PC-9 (cell line): ENCODE data around the gene IL3RA. TPM values are rescaled to one million over a fixed set of nuclear protein-coding genes. Genes with fewer than 3 reads are reported as not detected.
"Not testable (repeated sequence)": the region's sequence is repeated elsewhere in the genome, so short reads cannot be mapped to it uniquely, and the experiment has no call there.

ENCODE experiments used
- BruUV-seq: library from RNA; stranded (reverse); fragments of 400-500 nt; replicated peaks from 2 replicates; lab custom pipeline; 2021; lab: Mats Ljungman, UMichigan
- CTCF ChIA-PET: fragments of 300-600 bp; sonication (Branson Sonifier 250); formaldehyde crosslinking; loops from one replicate; lab custom pipeline; 2022; ENCODE audit warnings: antibody characterized with exemption; lab: Charles Lee
- POLR2A ChIA-PET: fragments of 300-600 bp; sonication (Branson Sonifier 250); formaldehyde crosslinking; loops from one replicate; lab custom pipeline; 2022; ENCODE audit warnings: antibody characterized with exemption; ENCODE audit not compliant: unreplicated experiment; lab: Charles Lee
- DNase-seq, 2 experiments: peaks; one replicate each; pipeline versions ENCODE4 v3.0.0 to v3.0.0-alpha.2; 2015 to 2022; ENCODE audit warnings: mixed read lengths in 1 of 2
- H2AFZ ChIP-seq: fragments of 200-600 bp; sonication (generic); 2 replicates; pipeline ENCODE4 v1.8.1; 2017; ENCODE audit warnings: antibody characterized with exemption
- H3F3A ChIP-seq: fragments of 200-600 bp; sonication (generic); 2 replicates; pipeline ENCODE4 v1.8.1; 2017; ENCODE audit warnings: antibody characterized with exemption, mild to moderate bottlenecking, low read depth; ENCODE audit not compliant: insufficient read depth
- H3K27ac ChIP-seq: fragments of 200-600 bp; sonication (generic); 2 replicates; pipeline ENCODE4 v1.6.1; 2016; ENCODE audit warnings: mixed run types
- H3K27me3 ChIP-seq: fragments of 200-600 bp; sonication (generic); 2 replicates; pipeline ENCODE4 v1.6.1; 2016; ENCODE audit warnings: low read depth, mixed run types; ENCODE audit not compliant: insufficient read depth
- H3K36me3 ChIP-seq: fragments of 200-600 bp; sonication (generic); 2 replicates; pipeline ENCODE4 v1.6.1; 2016; ENCODE audit warnings: low read depth, mixed run types
- H3K4me1 ChIP-seq: fragments of 200-600 bp; sonication (generic); replicated peaks from 2 replicates; pipeline ENCODE4 v1.6.1; 2016; ENCODE audit warnings: mixed run types; ENCODE audit not compliant: insufficient read depth
- H3K4me2 ChIP-seq: fragments of 200-600 bp; sonication (generic); 2 replicates; pipeline ENCODE4 v1.6.1; 2017; ENCODE audit warnings: mixed run types
- H3K4me3 ChIP-seq: fragments of 200-600 bp; sonication (generic); 2 replicates; pipeline ENCODE4 v1.6.1; 2016; ENCODE audit warnings: mixed run types
- H3K79me2 ChIP-seq: fragments of 200-600 bp; sonication (generic); 2 replicates; pipeline ENCODE4 v1.6.1; 2017; ENCODE audit warnings: low read depth, mixed run types
- H3K9me2 ChIP-seq: fragments of 200-600 bp; sonication (generic); 2 replicates; pipeline ENCODE4 v1.8.1; 2017; ENCODE audit warnings: mild to moderate bottlenecking; ENCODE audit not compliant: insufficient read depth
- H3K9me3 ChIP-seq: fragments of 200-600 bp; sonication (generic); 2 replicates; pipeline ENCODE4 v1.8.1; 2016; ENCODE audit warnings: low read depth; ENCODE audit not compliant: insufficient read depth
- H4K20me1 ChIP-seq: fragments of 200-600 bp; sonication (generic); 2 replicates; pipeline ENCODE4 v1.8.1; 2017; ENCODE audit not compliant: insufficient read depth
- CTCF ChIP-seq: fragments of 200-600 bp; sonication (generic); conservative IDR thresholded peaks from 2 replicates; pipeline ENCODE4 v1.6.1; 2017; ENCODE audit warnings: mixed run types, antibody characterized with exemption, mild to moderate bottlenecking, moderate library complexity
- EZH2 ChIP-seq: fragments of 200-600 bp; sonication (generic); IDR thresholded peaks from 2 replicates; pipeline ENCODE4 v1.8.0; 2017; ENCODE audit warnings: antibody characterized with exemption, low read depth
- intact Hi-C: fragments of 100-400 bp; cut with micrococcal nuclease; formaldehyde crosslinking; loops from one replicate; pipeline ENCODE4 v1.10.0; 2022; ENCODE audit not compliant: unreplicated experiment
- total RNA-seq: library from RNA; stranded (reverse); gene quantifications from 2 replicates; pipeline ENCODE4 v1.2.3, GENCODE V29; 2021

The IL3RA gene
- total RNA-seq, 1 experiment from 2014 or later, result not detected

- intact Hi-C loops, result no loop called here
- Histone ChIP-seq H3K4me2 (peak overlapping the region; percentile 69), H3K27ac (no peak overlapping the region), H3K4me3 (peak overlapping the region; percentile 47; the same call in 1 of the 2 replicates), H3K9me3 (no peaks in the 10 kb centered on the region), H3F3A (peaks cover 18% of the 10 kb centered on the region), H3K4me1 (peaks cover 13% of the 10 kb centered on the region; the same call in 1 of the 2 replicates), H3K36me3 (no peaks in the 10 kb centered on the region), H4K20me1 (no peaks in the 10 kb centered on the region), H3K9me2 (no peaks in the 10 kb centered on the region), H2AFZ (no peak overlapping the region; the same call in 1 of the 2 replicates), H3K79me2 (no peaks in the 10 kb centered on the region), H3K27me3 (no peaks in the 10 kb centered on the region)
- ChIA-PET CTCF (no interaction called here), POLR2A (no interaction called here)
- TF ChIP-seq CTCF (no peak), EZH2 (no peak)
- no peak for DNase-seq
- BruUV-seq, result no TSS peak
Observed at GRCh38 chrX:1336948-1337779, 579 bp downstream of the IL3RA start.

- ChIA-PET POLR2A (no interaction called here), CTCF (no interaction called here)
- intact Hi-C loops, result no loop called here
- BruUV-seq, result no TSS peak
- no peaks in the 10 kb centered on the region for H4K20me1 ChIP-seq
- H3K27ac ChIP-seq, result no peak overlapping the region
- H3K4me1 ChIP-seq, result peaks cover 4% of the 10 kb centered on the region; the same call in 1 of the 2 replicates
- DNase-seq, result peak in 1 of 2 experiments; percentile 49
- H3K9me3 ChIP-seq, result no peaks in the 10 kb centered on the region
- no peak for TF ChIP-seq EZH2
- no peak for TF ChIP-seq CTCF
- H3K4me2 ChIP-seq, result no peak overlapping the region
- no peak overlapping the region for H2AFZ ChIP-seq
- no peak overlapping the region for H3K4me3 ChIP-seq
- H3K36me3 ChIP-seq, result no peaks in the 10 kb centered on the region
- H3K79me2 ChIP-seq, result no peaks in the 10 kb centered on the region
- H3K27me3 ChIP-seq, result no peaks in the 10 kb centered on the region
- H3F3A ChIP-seq, result peaks cover 6% of the 10 kb centered on the region
- H3K9me2 ChIP-seq, result no peaks in the 10 kb centered on the region
Observed at GRCh38 chrX:1341545-1342184, 5.1 kb downstream of the IL3RA start.

- H3K4me1 ChIP-seq, H4K20me1 ChIP-seq, DNase-seq, H3K9me3 ChIP-seq, H3K27ac ChIP-seq, H3K27me3 ChIP-seq, H2AFZ ChIP-seq, H3K36me3 ChIP-seq, H3F3A ChIP-seq, H3K9me2 ChIP-seq, BruUV-seq, H3K79me2 ChIP-seq, intact Hi-C loops, H3K4me2 ChIP-seq, H3K4me3 ChIP-seq, POLR2A ChIA-PET, CTCF ChIA-PET: not testable (repeated sequence)
Observed at GRCh38 chrX:1349606-1350005, 13.0 kb downstream of the IL3RA start.
